IPS DF 4.7 (cell line): ENCODE results near the gene FAM83F.

Experiments
- DNase-seq: peaks from one replicate; pipeline ENCODE4 v3.0.0-alpha.2; 2013; ENCODE audit warnings: low spot score; ENCODE audit errors: extremely low read depth

The FAM83F gene

DNA sequence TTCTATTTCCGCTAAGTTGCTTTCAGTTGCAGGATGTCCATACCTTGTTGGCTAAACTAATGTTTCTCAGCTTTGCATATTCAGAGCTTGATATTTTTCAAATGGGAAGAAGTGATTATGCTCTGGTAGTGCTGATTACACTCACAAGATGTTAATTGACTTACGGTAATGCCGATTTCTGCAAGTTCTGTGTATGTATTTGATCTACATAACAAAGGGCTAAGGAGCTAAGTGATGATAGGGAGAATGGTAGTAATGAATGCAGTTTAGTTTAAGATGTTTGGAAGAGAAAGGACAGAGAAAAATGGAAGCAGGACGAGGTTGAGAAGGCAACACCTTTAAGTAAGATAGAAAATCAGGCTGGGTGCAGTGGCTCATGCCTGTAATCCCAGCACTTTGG lies 61.4 kb downstream of the FAM83F start:
- DNase-seq, result no peak

DNA sequence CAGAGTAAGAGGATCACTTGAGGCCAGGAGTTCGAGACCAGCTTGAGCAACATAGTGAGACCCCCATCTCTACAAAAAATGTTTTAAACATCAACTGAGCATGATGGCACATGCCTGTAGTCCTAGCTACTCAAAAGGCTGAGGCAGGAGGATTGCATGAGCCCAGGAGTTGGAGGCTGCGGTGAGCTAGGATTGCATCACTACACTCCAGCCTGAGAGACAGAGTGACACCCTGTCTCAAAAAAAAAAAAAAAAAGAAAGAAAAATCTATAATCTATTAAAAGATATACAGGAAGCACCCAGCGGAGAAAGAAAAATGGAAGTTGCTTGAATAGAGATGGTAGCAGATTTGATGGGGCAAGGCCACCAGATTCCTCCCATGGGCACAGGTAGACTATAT lies 61.8 kb downstream of the FAM83F start:
- DNase-seq, result no peak

DNA sequence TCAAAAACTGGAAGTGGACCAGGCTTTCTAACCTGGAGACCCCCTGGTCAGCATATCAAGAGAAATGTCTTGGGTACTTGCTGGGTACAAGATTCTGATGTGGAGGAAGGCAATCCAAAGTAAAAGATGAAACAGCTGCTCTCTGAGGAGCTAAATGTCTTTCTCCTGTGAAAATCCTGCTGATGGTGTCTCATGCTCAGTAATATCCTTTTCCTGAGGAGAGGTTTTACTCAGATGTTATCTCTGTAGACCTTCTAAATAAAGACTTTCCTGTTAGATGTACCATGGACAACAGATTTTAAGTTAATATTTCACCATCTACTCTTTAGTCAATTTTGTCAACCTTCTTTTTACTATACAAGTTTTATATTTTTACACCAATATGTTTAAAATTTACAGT lies 62.9 kb downstream of the FAM83F start:
- DNase-seq, result no peak

DNA sequence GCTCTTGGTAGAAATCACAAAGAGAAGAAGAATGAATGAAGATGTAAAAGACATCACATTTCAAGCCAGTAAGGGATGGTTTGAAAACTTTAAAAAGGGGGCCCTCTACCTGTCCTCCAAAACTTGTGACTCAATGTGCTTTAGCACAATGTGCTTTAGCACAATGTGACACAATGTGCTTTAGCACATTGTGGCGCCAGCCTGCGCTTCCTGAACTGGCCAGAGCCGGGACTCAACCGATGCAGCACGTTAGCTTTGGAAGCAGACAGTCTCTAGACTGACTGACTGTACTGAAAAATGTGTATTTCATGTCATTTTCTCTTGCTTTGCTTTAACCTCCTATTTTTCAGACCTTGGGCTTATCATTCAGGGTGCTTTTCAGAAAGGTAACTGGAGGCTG lies 63.5 kb downstream of the FAM83F start:
- no peak for DNase-seq

DNA sequence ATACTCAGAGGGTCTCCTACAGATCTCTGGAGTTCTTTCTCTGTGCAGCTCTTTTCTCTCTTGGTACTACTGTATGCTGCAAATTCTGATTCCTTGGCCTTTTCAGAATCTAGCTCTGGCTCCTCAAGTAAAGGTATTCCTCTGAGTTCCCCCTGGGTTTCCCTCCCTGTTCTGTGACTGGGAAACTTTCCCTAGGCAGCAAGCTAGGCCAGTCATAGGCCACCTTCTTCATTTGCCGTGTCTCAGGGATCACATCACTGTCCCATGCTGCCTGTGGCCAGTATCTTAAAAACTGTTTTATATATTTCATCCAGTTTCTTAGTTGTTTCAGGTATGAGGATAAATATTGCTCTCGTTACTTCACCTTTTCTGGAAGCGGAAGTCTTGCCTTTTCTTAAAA lies 71.2 kb downstream of the FAM83F start:
- DNase-seq, result no peak

DNA sequence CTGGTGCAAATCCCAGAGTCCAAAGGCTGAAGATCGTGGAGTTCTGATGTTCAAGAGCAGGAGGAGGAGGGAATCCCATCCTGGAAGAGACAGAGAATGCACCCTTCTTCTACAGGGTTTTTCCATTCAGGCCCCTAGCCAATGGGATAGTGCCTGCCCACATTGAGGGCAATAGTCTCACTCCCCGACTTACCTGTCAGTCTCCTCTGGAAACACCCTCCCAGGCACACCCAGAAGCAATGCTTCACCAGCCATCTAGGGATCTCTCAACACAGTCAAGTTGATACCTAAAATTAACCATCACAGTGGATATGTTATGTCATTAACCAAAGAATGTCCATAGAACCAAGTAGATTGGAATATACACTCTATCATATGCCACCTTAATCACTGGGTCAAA lies 72.9 kb downstream of the FAM83F start:
- DNase-seq, result no peak

DNA sequence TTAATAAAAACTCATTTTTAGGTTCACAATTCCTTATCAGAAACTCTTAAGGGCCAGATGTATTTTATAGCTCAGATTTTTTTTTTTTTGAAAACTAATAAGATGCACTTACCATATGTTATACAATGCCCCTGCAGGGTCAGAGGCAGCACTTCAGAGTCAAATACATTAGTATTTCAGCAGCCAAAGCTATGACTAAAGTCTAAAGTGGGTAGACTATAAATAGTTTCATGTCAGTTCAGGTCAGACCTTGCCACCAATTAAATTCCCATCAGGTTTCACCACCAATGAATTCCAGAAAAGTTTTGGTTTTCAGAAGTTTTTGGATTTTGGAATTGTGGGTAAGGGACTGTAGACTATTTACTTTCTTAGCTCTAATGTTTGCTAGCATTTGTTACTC lies 75.9 kb downstream of the FAM83F start:
- no peak for DNase-seq

DNA sequence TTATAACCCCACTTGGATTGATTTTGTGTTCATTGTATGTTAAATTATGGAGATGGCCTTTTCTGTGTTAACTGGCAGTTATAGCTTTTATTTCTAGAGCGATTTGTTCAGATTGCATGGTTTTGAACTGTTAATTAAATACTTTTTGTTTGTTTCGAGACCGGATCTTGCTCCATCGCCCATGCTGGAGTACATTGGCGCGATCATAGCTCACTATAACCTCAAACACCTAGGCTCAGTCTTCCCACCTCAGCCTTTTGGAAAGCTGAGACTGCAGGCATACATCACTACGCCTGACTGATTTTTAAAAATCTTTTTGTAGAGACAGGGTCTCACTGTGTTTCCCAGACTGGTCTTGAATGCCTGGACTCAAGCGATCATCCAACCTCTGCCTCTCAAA lies 77.0 kb downstream of the FAM83F start:
- DNase-seq, result no peak

DNA sequence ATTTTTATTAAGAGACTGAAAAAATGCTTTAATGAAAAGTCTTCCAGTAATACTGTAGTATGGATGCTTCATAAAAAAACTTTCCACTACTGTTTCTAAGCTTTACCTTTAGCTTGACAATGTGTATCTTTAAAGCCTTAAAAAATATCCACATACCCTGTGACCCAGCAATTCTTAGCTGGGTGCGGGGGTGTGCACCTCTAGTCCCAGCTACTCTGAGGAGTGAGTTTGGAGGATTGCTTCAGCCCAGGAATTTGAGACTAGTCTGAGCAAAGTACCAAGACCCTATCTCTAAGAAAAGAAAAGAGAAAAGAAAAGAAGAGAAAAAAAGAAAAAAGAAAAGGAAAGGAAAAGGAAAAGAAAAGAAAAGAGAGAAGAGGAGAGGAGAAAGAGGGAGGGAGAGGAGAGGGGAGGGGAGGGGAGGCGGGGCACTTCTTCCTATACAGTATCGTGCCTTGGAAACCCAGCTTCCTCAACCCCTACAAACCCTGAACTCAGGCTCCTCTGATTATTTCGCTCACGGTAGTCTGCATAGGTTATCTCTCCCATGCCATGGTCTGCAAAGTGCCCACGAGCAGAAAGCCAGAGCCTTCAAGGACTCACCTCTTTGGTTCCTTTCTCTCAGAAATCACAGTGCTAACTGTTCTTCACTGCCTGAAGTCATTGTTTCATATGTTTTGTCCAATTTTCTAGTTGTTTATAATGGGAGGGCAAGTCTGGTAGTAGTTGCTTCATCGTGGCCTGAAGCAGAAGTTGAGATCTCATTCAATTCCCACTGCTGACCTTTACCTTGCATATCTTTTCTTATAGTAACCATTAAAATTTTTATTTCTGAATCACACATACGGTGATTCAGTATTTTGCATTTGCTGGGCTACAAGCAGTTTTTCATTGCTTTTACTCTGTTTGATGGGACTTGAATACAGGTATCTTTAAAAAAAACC lies 82.2 kb downstream of the FAM83F start:
- no peak for DNase-seq

DNA sequence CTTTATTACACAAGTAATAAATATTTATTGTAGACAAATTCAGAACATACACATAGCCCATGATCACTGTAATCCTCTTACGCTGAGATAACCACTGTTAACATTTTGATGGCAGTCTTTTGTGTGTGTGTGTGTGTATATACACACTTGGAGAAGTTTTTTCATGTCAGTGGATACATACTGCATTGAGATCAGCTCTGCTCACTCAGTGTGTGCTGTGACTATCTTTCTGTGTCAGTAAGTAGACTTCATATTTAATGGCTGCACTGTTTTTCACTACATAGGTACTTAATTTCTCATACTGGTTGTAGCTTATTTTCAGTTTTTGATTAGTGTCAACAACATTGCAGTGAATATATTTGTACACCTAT lies 82.9 kb downstream of the FAM83F start:
- DNase-seq, result no peak

DNA sequence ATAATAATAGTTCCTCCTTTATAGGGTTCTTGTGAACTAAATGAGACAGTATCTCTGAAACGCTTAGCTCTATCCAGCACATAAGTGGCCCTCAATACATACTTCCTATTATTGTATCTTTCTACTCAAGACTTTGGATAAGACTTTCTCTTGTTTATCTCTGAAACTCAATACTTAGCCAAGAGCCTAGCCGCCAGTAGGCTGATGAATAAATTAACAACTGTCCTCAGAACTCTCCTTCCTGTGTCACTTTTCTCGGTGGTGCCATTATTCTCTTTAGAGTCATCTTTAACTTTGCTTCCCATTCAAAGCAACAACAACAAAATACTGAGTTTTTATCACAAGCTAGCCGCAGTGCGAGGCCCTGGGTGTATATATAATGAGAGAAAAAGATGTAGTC lies 86.9 kb downstream of the FAM83F start:
- DNase-seq, result no peak

DNA sequence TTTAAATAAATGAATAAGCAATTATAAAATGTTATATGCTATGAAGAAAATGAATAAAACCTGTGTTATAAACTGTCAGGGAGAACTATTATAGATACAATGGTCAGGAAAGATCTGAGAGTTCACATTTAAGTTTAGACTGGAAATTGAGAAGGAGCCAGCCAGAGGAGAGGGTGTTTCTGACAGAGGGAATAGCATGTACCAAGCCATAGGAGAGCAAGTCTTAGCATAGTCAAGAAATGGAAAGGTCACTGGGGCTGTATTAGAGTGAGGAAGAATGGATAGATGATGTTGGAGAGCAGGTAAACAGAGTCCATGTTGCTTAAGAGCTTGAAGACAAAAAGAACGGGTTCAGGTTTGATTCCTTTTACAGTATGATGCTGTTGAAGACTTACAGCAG lies 87.4 kb downstream of the FAM83F start:
- DNase-seq, result no peak

DNA sequence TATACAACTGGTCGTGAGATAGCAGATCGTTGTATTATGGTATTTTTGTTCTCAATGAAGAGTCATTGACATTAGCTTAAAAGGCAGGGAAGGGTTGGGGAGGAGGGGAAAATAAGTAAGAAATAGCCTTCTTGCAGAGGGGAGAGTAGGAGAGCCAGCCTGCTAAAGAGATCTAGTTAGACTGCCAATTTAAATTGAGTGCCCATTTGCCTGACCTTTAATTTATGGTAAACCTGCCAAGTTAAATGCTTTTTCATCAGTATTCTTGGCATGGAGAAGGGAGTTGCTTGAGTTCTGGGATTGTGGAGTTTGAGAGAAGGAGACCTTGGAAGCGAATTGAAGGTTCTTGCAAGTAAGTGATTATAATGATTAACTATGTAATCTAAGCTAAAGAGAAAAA lies 89.0 kb downstream of the FAM83F start:
- DNase-seq, result no peak

DNA sequence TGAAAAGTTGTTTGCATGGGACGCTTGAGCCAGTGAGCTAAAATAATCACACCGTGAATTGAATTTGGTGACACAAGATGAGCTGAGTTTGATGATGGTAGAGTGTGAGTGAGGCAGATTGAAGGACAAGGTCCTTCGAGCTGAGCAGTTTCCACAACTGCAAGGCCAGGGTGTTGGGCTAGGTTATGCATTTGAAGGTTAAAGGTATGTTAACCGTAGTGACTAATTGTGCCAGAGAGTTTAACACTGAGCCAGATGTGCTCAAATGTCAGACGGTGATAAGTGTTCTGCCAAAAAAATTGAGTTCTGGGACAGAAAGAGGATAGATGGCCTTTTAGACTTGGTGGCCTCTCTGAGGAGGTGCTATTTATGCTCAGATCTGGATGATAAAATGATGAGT lies 89.5 kb downstream of the FAM83F start:
- no peak for DNase-seq

DNA sequence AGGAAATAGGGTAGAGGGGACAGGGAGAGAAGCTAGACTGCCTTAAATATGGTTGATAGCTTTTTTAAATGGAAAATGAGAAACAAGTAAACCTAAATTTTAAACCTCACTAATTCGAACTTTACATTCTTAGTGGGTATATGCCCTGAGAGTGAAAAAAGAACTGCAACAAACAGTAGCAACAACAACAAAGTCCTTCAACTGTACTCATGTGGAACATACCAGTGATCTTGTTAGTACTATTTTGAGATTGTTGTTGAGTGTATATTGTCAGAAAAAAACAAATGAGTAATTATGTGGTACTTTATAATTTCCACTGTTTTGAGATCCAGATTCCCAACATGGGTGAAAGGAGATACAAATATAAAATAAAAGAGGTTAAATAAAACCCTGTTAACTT lies 94.1 kb downstream of the FAM83F start:
- DNase-seq, result no peak
